AG04449 (cell line): ENCODE results near the gene TNFRSF13B.

Source experiments
- CTCF ChIA-PET: fragments of 350-600 bp; formaldehyde crosslinking; extraction: SDS; loops from one replicate; lab custom pipeline; 2021; ENCODE audit warnings: antibody characterized with exemption; lab: Yijun Ruan, JAX
- POLR2A ChIA-PET: fragments of 400-600, 350-600 bp; formaldehyde crosslinking; extraction: SDS; loops from one replicate; lab custom pipeline; 2020; ENCODE audit warnings: antibody characterized with exemption, inconsistent platforms; lab: Yijun Ruan, JAX
- DNase-seq: peaks from one replicate; pipeline ENCODE4 v3.0.0-alpha.2; 2010; ENCODE audit warnings: low read depth, low spot score
- H3K4me3 ChIP-seq: 2 replicates; pipeline ENCODE4 v1.5.1; 2011; ENCODE audit warnings: low read depth, mild to moderate bottlenecking, control low read depth, low read length
- TF ChIP-seq, protein P1 (sequence below): IDR thresholded peaks from one replicate; pipeline ENCODE4 v1.5.1; 2011; ENCODE audit warnings: mild to moderate bottlenecking, moderate library complexity, low read length, control low read depth, inconsistent platforms; ENCODE audit not compliant: insufficient read depth; ENCODE audit errors: missing control alignments

The TNFRSF13B gene

DNA sequence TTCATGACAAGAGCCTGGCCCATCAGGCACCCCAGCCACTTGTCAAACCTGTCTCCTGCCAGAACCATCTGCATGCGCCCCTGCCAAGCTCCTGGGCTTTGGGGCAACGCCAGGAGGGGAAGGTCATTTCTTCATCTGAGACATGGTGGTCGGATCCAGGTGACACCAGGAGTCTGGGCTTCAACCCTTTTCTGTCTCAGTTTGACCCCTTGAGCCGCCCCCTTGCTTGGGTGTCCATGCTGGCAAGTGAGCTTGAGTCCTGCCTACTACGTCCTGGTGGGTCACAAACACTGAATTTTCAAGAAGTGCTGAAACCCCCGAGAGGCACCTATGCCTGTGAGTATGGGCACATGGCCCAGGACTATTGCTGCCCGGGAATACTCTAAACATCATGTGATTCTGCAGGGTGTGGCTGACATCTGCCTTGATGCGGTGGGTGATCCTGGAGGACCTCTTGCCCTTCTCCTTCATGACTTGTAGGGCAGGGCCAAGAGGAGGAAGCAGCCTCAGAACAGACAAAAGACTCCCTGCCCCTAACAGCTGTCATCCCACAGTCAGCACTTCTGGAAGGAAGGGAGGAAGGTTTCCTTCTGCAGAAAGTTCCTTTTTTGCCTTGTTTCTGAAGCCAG is 43.4 kb downstream of the TNFRSF13B start:
- no peak for DNase-seq

DNA sequence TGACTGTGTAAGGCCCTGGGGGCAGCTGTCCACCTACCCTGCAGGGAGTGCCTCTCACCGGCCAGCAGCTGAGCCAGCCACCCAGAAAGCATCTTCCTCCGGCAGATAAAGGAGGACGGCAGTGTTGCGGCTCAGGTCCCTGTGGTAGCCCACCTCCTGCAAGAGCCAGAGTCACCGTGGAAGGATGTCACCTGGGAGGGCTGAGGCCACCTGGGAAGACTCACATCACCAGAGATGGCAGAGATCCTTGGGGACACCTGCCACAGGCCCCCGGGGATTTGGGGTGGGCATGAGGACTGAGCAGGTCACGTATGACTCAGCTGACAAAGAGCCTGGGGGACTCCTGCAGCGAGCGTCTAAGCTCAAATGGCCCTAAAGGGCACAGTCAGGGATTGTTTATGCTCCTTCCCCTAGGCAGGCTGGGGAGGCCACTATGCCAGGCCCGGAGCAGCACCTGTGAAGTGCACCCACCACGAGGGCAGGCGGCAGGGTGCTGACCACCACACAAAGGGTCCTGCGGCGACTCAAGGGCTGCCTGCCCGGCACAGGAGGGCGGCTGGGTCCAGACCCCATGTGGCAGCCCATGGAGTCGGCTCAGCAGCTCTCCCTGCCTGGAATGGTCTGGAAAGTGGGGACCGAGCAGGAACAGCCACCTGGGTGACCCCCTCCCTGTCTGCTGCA is 44.1 kb downstream of the TNFRSF13B start:
- ChIA-PET CTCF (interaction anchor here (0.7 kb wide), 1 partner anchor 11 kb away, joined by 3 read pairs; no protein-coding TSS in a partner anchor), POLR2A (no interaction called here)
- H3K4me3 ChIP-seq = no peak overlapping the region
- no peak for DNase-seq
- TF ChIP-seq, protein P1, sequence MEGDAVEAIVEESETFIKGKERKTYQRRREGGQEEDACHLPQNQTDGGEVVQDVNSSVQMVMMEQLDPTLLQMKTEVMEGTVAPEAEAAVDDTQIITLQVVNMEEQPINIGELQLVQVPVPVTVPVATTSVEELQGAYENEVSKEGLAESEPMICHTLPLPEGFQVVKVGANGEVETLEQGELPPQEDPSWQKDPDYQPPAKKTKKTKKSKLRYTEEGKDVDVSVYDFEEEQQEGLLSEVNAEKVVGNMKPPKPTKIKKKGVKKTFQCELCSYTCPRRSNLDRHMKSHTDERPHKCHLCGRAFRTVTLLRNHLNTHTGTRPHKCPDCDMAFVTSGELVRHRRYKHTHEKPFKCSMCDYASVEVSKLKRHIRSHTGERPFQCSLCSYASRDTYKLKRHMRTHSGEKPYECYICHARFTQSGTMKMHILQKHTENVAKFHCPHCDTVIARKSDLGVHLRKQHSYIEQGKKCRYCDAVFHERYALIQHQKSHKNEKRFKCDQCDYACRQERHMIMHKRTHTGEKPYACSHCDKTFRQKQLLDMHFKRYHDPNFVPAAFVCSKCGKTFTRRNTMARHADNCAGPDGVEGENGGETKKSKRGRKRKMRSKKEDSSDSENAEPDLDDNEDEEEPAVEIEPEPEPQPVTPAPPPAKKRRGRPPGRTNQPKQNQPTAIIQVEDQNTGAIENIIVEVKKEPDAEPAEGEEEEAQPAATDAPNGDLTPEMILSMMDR = no peak

More for the DNA sequence above, 43.4 kb downstream of the TNFRSF13B start:
- TF ChIP-seq, protein P1 = no peak
- ChIA-PET POLR2A (no interaction called here), CTCF (no interaction called here)
- no peak overlapping the region for H3K4me3 ChIP-seq

DNA sequence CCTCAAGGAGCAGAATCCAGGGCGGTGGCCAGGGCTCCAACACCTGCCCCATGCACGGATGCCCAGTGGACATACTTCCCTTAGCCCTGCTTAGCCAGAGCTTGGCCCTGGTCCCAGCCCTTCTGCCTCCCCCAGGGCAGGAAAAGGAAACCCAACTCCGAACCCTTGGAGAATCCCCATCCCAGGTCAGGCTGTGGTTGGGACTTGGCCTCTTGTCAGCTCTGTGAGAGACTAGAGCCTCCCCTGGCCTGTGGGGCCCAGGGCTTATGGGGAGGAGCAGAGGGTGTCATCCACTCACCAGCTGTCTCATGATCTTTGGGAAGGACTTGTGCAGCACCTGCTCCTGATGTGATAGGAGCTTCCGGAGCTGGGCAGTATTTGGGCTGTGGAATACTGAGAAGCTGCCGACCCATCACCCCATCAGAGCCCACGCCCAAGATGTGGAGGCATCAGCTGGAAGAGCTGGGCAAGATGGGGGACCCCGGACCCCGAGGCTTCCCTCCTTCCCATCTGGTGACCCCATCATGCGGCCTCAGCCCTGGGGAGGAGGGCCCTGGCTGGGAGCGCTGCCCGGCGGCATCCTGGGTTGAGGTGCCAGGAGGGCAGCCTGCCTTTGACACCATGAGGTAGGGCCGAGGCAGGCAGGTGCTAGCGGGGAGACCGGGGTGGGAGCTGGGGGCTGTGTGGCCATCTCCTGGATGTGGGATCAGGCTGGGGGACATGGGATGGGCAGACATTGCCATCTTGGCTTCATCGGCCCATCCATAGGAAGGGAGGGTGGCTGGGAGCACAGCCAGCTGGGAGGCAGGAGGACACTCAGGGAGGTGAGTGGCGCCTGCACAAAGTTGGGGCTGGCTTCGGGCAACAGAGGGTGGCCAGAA is 45.1 kb downstream of the TNFRSF13B start:
- ChIA-PET CTCF (interaction anchor here (0.7 kb wide), 1 partner anchor 10 kb away, joined by 3 read pairs; no protein-coding TSS in a partner anchor), POLR2A (no interaction called here)
- no peak overlapping the region for H3K4me3 ChIP-seq
- TF ChIP-seq, protein P1 = no peak
- DNase-seq = no peak

DNA sequence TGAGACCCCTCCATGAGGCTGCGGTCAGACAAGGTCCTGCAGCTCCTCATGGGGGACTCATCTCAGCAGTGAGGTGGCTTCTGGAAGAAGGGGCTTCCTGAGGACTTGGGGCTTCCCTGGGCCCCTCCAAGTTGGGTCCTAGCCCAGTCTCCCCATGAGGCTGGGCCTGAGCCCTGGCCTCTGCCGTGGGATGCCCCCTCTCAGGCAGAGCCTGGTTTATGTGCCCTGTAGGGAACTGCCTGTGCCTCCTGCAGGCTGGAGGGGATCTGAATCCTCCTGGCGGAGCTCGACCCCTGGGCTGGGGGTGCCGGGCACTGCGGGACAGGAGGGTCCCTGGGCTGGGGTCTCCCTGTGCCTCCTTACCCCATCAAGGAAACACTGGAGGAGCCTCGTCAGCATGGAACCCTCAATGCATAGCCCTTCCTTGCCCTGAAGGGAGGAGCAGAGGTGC is 45.8 kb downstream of the TNFRSF13B start:
- TF ChIP-seq, protein P1 = no peak
- POLR2A ChIA-PET = no interaction called here
- CTCF ChIA-PET = no interaction called here
- H3K4me3 ChIP-seq = no peak overlapping the region
- DNase-seq = no peak

DNA sequence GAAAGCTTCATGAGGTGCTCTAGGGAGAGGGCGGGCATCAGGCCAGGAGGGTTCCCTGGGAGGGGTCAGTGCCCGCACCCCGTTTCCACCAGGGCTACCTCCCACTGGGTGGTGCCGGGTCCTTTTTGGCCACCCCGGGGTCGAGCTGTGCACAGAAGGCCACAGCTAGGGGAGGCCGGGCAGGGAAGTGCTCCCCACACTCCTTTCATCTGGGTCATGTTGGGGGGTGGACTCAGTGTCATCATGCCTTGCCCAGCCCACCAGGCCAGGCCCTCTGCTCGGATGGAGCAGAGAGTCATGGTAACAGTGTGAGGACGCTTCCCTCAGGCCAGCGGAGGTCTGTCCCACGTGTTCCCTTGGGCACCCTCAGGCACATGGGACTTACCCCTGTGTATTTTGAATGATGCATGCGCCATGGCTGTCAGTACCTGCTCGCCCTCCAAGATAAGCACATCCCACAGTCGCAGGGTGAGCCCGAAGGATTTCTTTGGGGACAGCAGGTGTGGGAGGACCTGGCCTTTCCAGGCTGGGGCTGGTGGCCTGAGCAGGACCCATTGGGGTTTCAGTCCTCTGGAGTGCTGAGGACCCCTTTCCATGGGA is 46.4 kb downstream of the TNFRSF13B start:
- CTCF ChIA-PET = no interaction called here
- DNase-seq = no peak
- H3K4me3 ChIP-seq = no peak overlapping the region
- POLR2A ChIA-PET = no interaction called here
- TF ChIP-seq, protein P1 = no peak
